22Rv1 (cell line): ENCODE data around the gene LRMDA.

Experiments used
- CTCF ChIP-seq: fragments of 450-650 bp; IDR thresholded peaks from 2 replicates; pipeline ENCODE4 v1.5.1; 2017; ENCODE audit warnings: mild to moderate bottlenecking
- ZFX ChIP-seq: fragments of 450-650 bp; IDR thresholded peaks from 2 replicates; pipeline ENCODE4 v1.6.1; 2017; ENCODE audit warnings: antibody characterized with exemption, borderline replicate concordance

GRCh38 chr10:75496191-75496567 lies 64.8 kb downstream of the LRMDA start:
- TF ChIP-seq CTCF (no peak), ZFX (no peak)
